ENCODE results near the gene SHISA6.

DNA sequence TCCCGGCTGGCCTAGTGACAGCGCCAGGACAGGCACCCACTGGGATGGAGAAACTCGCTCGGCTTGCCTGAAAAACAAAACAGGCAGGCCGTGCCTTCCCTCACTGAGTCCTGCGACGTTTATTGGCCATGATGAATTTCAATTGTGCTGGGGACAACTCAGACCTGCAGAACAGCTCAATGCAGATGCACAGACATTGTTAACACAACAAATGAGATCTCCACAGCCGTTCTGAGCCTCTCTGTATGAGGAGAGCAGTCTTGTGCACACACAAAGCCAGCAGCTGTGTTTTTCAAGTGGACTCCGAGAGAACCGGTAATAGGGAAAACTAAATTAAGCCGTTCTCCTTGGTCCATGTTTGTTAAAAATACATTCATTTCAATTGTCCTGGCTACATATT lies 15.9 kb downstream of the SHISA6 start:
- TF ChIP-seq, protein P1, sequence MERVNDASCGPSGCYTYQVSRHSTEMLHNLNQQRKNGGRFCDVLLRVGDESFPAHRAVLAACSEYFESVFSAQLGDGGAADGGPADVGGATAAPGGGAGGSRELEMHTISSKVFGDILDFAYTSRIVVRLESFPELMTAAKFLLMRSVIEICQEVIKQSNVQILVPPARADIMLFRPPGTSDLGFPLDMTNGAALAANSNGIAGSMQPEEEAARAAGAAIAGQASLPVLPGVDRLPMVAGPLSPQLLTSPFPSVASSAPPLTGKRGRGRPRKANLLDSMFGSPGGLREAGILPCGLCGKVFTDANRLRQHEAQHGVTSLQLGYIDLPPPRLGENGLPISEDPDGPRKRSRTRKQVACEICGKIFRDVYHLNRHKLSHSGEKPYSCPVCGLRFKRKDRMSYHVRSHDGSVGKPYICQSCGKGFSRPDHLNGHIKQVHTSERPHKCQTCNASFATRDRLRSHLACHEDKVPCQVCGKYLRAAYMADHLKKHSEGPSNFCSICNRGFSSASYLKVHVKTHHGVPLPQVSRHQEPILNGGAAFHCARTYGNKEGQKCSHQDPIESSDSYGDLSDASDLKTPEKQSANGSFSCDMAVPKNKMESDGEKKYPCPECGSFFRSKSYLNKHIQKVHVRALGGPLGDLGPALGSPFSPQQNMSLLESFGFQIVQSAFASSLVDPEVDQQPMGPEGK (CRISPR knock-in tag; IDR thresholded peaks at IDR 0.05; ENCODE audit: borderline replicate concordance) = no peak
- TF ChIP-seq RARB (CRISPR knock-in tag; IDR thresholded peaks at IDR 0.05) (no peak), PPARA (CRISPR knock-in tag; IDR thresholded peaks at IDR 0.05; ENCODE audit: borderline replicate concordance) (no peak), ISL1 (CRISPR knock-in tag; IDR thresholded peaks at IDR 0.05) (no peak), ZNF565 (CRISPR knock-in tag; conservative IDR thresholded peaks at IDR 0.05; ENCODE audit: low read depth) (no peak), OSR1 (CRISPR knock-in tag; IDR thresholded peaks at IDR 0.05) (no peak)
- TF ChIP-seq, protein P2, sequence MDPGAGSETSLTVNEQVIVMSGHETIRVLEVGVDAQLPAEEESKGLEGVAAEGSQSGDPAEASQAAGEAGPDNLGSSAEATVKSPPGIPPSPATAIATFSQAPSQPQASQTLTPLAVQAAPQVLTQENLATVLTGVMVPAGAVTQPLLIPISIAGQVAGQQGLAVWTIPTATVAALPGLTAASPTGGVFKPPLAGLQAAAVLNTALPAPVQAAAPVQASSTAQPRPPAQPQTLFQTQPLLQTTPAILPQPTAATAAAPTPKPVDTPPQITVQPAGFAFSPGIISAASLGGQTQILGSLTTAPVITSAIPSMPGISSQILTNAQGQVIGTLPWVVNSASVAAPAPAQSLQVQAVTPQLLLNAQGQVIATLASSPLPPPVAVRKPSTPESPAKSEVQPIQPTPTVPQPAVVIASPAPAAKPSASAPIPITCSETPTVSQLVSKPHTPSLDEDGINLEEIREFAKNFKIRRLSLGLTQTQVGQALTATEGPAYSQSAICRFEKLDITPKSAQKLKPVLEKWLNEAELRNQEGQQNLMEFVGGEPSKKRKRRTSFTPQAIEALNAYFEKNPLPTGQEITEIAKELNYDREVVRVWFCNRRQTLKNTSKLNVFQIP (CRISPR knock-in tag; IDR thresholded peaks at IDR 0.05; ENCODE audit: borderline replicate concordance, low read depth) = no peak
- TF ChIP-seq, protein P3, sequence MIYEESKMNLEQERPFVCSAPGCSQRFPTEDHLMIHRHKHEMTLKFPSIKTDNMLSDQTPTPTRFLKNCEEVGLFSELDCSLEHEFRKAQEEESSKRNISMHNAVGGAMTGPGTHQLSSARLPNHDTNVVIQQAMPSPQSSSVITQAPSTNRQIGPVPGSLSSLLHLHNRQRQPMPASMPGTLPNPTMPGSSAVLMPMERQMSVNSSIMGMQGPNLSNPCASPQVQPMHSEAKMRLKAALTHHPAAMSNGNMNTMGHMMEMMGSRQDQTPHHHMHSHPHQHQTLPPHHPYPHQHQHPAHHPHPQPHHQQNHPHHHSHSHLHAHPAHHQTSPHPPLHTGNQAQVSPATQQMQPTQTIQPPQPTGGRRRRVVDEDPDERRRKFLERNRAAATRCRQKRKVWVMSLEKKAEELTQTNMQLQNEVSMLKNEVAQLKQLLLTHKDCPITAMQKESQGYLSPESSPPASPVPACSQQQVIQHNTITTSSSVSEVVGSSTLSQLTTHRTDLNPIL (CRISPR knock-in tag; IDR thresholded peaks at IDR 0.05; ENCODE audit: low read depth) = no peak

Data from SK-N-SH treated with all-trans-retinoic acid at 6 μM for 48 hours (cell line).